ENCODE data around the gene SYTL2. TPM values are rescaled to one million over a fixed set of nuclear protein-coding genes. Genes with fewer than 3 reads are reported as not detected.

The SYTL2 gene
- total RNA-seq, 1 experiment from 2014 or later: 0.77 TPM

DNA sequence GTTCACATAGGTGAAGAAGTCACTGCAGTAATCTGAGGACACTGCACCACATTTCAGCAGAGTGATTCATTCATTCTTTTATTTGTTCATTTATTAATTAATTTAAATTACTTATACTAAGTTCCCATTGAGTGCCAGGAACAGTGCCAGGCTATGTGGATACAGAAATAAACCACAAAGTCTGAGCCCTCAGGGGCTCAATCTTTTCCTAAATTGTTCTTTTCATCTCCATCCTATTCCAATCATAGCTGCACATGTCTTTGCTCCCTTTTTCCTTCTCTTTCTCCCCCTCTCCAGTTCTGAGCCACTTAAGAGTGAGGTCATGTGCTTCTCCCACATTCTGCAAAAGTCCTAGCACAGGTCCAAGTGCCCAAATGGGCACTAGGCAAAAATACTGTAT is 4.9 kb downstream of the SYTL2 start:
- Histone ChIP-seq H3K9me3 (ENCODE audit: low read depth, low read length, poor library complexity, severe bottlenecking) (no peaks in the 10 kb centered on the region), H3K4me3 (ENCODE audit: low read depth, low read length, poor library complexity, severe bottlenecking) (no peak overlapping the region), H3K27ac (ENCODE audit: low read depth, low read length, poor library complexity, severe bottlenecking) (no peak overlapping the region), H3K36me3 (ENCODE audit: insufficient read depth, low read length, poor library complexity, severe bottlenecking) (no peaks in the 10 kb centered on the region), H3K4me1 (ENCODE audit: insufficient read depth, low read length, poor library complexity, severe bottlenecking) (no peaks in the 10 kb centered on the region), H3K27me3 (replicated peaks; ENCODE audit: insufficient read depth, low read depth, low read length, poor library complexity) (peaks cover 22% of the 10 kb centered on the region)
- TF ChIP-seq EZH2 (IDR thresholded peaks at IDR 0.05; ENCODE audit: borderline replicate concordance, low read depth, low read length, poor library complexity, severe bottlenecking) (no peak), CTCF (conservative IDR thresholded peaks at IDR 0.05; ENCODE audit: low read depth, low read length) (no peak)
- ChIA-PET POLR2A (ENCODE audit: low non-redundant PET) (no interaction called here), CTCF (no interaction called here)
- no TSS peak for BruUV-seq (replicated peaks)
- intact Hi-C loops (cut with micrococcal nuclease; ENCODE audit: unreplicated experiment): no loop called here
- no peak for DNase-seq (ENCODE audit: low spot score)

DNA sequence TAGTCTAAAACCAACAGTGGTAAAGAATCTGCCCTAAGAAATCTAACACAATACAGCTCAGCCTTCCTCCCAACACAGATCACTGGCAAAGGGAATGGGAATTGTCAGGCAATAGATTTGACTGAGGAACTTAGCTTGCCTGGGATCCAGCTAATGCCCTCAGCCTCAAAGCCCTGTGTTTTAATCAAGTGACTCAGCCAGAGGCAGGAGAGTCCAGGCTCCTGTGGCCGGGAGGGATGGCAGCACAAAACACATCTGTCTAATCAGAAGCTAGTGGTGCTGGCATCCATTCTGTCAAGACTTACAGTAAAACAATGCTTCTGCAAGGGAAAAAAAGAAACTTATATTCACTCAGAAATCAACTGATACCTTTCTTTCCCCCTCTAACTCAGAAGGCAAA is 5.6 kb downstream of the SYTL2 start:
- Histone ChIP-seq H3K27me3 (replicated peaks; ENCODE audit: insufficient read depth, low read depth, low read length, poor library complexity) (peaks cover 22% of the 10 kb centered on the region), H3K9me3 (ENCODE audit: low read depth, low read length, poor library complexity, severe bottlenecking) (no peaks in the 10 kb centered on the region), H3K4me1 (ENCODE audit: insufficient read depth, low read length, poor library complexity, severe bottlenecking) (no peaks in the 10 kb centered on the region), H3K27ac (ENCODE audit: low read depth, low read length, poor library complexity, severe bottlenecking) (no peak overlapping the region), H3K4me3 (ENCODE audit: low read depth, low read length, poor library complexity, severe bottlenecking) (no peak overlapping the region), H3K36me3 (ENCODE audit: insufficient read depth, low read length, poor library complexity, severe bottlenecking) (no peaks in the 10 kb centered on the region)
- CTCF ChIA-PET: interaction anchor here (0.6 kb wide), 1 partner anchor 421 kb away, joined by 3 read pairs; no protein-coding TSS in a partner anchor
- intact Hi-C loops (cut with micrococcal nuclease; ENCODE audit: unreplicated experiment): no loop called here
- no peak for TF ChIP-seq CTCF (conservative IDR thresholded peaks at IDR 0.05; ENCODE audit: low read depth, low read length)
- no peak for TF ChIP-seq EZH2 (IDR thresholded peaks at IDR 0.05; ENCODE audit: borderline replicate concordance, low read depth, low read length, poor library complexity, severe bottlenecking)
- DNase-seq (ENCODE audit: low spot score): no peak
- POLR2A ChIA-PET (ENCODE audit: low non-redundant PET): no interaction called here
- no TSS peak for BruUV-seq (replicated peaks)

- Histone ChIP-seq H3K27ac (ENCODE audit: low read depth, low read length, poor library complexity, severe bottlenecking) (no peak overlapping the region), H3K9me3 (ENCODE audit: low read depth, low read length, poor library complexity, severe bottlenecking) (no peaks in the 10 kb centered on the region), H3K27me3 (replicated peaks; ENCODE audit: insufficient read depth, low read depth, low read length, poor library complexity) (peaks cover 24% of the 10 kb centered on the region), H3K4me3 (ENCODE audit: low read depth, low read length, poor library complexity, severe bottlenecking) (no peak overlapping the region), H3K36me3 (ENCODE audit: insufficient read depth, low read length, poor library complexity, severe bottlenecking) (no peaks in the 10 kb centered on the region), H3K4me1 (ENCODE audit: insufficient read depth, low read length, poor library complexity, severe bottlenecking) (no peaks in the 10 kb centered on the region)
- DNase-seq (ENCODE audit: low spot score): no peak
- no peak for TF ChIP-seq EZH2 (IDR thresholded peaks at IDR 0.05; ENCODE audit: borderline replicate concordance, low read depth, low read length, poor library complexity, severe bottlenecking)
- TF ChIP-seq CTCF (conservative IDR thresholded peaks at IDR 0.05; ENCODE audit: low read depth, low read length): no peak
- no TSS peak for BruUV-seq (replicated peaks)
- POLR2A ChIA-PET (ENCODE audit: low non-redundant PET): no interaction called here
- CTCF ChIA-PET: no interaction called here
- intact Hi-C loops (cut with micrococcal nuclease; ENCODE audit: unreplicated experiment): no loop called here
Measured at GRCh38 chr11:85803920-85804319, 7.0 kb downstream of the SYTL2 start.
